GM12874 (cell line): ENCODE results near the gene RNU11.

ENCODE experiments used
- TF ChIP-seq, protein P1 (sequence below): IDR thresholded peaks from 2 replicates; pipeline ENCODE4 v1.5.1; 2011; ENCODE audit warnings: low read depth, mild to moderate bottlenecking, control low read depth, low read length, moderate library complexity; ENCODE audit not compliant: insufficient read depth

RNU11 gene

DNA sequence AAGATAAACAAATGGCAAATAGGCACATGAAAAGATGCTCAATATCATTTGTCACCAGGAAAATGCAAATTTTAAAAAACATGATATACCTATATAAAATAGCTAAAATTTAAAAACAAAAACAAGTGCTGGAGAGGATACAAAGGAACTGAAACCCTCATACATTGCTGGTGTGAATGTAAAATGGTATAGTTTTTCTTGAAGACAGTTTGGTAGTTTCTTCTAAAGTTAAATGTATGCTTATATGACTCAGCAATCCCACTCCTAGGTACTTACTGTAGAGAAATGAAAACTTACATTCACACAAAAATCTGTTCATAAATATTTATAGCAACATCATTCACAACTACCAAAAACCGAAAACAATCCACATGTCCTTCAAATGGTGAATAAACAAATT, 16.7 kb upstream of the RNU11 start:
- TF ChIP-seq, protein P1, sequence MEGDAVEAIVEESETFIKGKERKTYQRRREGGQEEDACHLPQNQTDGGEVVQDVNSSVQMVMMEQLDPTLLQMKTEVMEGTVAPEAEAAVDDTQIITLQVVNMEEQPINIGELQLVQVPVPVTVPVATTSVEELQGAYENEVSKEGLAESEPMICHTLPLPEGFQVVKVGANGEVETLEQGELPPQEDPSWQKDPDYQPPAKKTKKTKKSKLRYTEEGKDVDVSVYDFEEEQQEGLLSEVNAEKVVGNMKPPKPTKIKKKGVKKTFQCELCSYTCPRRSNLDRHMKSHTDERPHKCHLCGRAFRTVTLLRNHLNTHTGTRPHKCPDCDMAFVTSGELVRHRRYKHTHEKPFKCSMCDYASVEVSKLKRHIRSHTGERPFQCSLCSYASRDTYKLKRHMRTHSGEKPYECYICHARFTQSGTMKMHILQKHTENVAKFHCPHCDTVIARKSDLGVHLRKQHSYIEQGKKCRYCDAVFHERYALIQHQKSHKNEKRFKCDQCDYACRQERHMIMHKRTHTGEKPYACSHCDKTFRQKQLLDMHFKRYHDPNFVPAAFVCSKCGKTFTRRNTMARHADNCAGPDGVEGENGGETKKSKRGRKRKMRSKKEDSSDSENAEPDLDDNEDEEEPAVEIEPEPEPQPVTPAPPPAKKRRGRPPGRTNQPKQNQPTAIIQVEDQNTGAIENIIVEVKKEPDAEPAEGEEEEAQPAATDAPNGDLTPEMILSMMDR = no peak

DNA sequence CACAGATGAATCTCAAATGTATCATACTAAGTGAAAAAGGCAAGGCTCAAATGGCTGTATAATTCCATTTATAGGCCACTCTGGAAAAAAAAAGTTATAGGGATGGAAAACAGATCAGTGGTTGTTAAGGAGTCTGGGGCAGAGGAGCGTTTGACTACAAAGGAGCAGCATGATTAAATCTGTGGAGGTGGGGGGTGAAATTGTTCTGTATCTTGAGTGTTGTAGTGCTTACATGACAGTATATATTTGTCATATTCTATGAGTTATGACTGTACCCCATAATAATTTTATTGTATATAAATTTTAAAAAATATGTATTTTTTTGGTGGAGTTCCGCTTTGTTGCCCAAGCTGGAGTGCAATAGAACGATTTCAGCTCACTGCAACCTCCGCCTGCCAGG, 15.8 kb upstream of the RNU11 start:
- TF ChIP-seq, protein P1 = no peak

DNA sequence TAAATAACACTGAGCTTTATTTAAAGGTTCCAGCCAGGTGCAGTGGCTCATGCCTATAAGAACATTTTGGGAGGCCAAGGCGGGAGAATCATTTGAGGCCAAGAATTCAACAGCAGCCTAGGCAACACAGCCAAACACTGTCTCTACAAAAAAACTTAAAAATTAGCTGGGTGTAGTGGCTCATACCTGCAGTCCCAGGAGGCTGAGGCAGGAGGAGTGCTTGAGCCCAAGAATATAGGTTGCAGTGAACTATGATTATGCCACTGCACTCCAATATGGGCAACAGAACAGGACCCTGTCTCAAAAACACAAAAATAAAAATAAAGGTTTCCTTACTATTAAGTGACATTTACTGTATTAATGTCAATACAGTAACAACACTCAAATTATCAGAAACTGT, 7.6 kb upstream of the RNU11 start:
- TF ChIP-seq, protein P1 = peak; percentile 43; the same call in 1 of the 2 replicates

DNA sequence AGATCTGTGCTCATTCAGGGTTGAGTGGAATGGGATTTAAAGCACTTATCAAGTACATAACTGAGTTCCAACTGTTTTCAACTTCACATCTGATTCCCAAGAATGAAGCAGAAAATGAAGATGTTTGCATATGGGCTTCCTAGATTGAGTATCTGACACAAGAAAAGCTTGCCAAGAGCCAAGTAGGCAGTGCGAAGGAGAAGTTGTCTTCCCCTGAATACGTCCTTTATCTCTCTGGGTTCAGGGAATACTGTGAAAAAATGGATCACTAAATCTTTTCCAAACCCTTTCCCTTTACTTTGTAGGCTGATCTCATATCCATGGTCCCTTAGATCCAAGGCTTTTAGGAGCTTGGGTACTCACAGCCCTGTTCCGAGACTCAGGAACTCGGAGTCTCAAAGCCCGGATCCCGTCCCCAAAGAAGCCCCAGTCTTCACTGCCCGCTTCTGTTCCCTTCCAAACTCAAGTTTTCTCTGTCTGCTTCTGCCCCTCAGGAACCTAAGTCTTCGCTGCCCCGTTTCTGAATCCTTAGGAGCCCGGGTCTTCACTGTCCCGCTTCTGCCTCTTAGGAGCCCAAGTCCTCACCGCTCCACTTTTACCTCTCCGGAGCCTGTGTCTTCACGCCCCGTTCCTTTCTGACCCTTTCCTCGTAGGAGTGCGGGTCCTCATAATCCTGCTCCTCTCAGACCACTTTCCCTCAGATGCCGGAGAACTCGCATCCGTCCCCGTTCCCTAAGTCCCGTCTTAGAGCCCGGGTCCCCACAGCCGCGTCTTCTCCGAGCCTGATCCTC, 6.1 kb upstream of the RNU11 start:
- TF ChIP-seq, protein P1 = no peak

DNA sequence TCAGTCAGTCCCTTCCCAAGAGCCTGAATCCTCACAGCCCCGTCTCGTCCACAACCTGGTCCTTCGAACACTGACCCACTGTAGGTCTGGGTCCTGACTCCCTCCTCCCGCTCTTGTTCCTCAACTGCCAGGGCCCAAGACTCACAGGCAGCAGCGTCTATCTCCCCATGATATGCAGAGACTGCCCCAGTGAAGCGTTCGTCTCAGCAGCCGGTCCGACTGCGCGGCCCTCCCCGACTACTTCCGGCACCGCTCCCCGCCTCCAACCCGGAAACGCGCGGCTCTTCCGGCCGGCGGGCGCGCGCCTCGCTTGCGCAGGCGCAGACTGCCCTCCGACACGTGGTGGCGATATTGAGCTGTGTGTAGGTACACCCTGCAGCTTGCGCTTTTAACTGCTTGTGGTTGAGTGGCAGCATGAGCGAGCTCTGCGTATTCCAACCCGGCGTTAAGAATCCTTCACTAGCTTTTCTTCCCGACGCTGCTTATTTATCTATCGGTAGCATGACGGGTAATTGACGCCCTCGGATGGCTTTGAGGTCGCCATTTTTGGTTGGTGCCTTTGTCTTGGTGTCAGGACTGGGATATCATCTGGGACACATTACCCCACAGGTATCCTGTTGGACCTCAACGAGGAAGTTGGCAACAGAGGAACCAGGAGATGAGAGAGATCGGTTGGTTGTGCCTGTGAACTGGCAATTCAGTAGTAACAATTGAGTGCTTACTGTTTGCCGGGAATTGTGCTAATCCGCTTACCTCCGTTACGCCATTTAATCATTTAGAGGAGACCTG, 5.4 kb upstream of the RNU11 start, which contains the start of gene TAF12:
Gene TAF12 (minus strand): TSS at position 221 of the 789 bp plus-strand sequence. CDS start 20,986 bp downstream, outside the sequence.
- TF ChIP-seq, protein P1 = peak; percentile 60

DNA sequence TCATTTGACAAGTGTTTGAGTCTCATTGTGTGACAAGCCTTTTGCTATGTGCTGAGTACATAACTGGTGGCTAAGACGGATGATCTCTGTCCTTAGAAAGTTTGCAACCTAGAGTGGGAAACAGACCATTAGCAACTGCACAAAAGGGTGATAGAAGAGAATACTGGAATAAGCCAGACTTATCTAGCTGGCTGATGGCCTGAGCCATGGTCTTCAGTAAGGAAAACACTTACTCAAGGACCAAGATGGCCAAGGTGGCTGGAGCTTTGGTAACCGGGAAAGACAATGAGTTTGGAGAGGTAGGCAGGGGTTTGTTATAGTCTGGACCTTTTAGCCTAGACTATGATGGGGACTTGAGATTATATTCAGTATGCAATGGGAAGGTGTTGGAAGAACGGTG, 3.9 kb upstream of the RNU11 start:
- TF ChIP-seq, protein P1 = no peak

DNA sequence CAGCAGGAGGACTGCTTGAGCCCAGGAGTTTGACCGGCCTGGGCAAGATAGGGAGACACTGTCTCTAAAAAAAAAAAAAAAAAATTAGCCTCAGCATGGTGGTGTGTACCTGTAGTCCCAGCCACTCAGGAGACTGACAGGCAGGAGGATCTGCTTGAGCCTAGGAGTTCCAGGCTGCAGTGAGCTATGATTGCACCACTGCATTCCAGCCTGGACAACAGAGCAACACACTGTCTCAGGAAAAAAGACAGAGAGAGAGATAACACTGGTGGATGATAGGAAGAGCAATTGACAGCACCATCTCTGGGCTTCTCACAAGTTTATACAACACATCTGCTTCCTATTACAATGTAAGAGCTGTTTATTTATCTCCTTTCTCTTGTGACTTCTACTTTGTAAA, 2.4 kb upstream of the RNU11 start:
- TF ChIP-seq, protein P1 = no peak
